Spinal cord (tissue), 10 donors: ENCODE data around the gene HABP2. TPM values are rescaled to one million over a fixed set of nuclear protein-coding genes. Genes with fewer than 3 reads are reported as not detected.

Experiments used
- DNase-seq, 6 donors: peaks; one replicate each; pipeline versions ENCODE4 v3.0.0 to v3.0.0-alpha.2; 2013 to 2015; ENCODE audit warnings: low spot score in 6 of 6, low read depth in 4 of 6
- H3K27ac ChIP-seq: one replicate; pipeline ENCODE4 v1.5.1; 2013; ENCODE audit warnings: low read depth, low read length, control low read depth
- H3K27me3 ChIP-seq: one replicate; pipeline ENCODE4 v1.6.1; 2013; ENCODE audit warnings: low read length; ENCODE audit not compliant: control insufficient read depth, insufficient read depth
- H3K36me3 ChIP-seq: one replicate; pipeline ENCODE4 v1.6.1; 2013; ENCODE audit warnings: low read length; ENCODE audit not compliant: control insufficient read depth, insufficient read depth
- H3K4me1 ChIP-seq: one replicate; pipeline ENCODE4 v1.6.1; 2013; ENCODE audit warnings: low read length; ENCODE audit not compliant: control insufficient read depth, insufficient read depth
- H3K4me3 ChIP-seq: one replicate; pipeline ENCODE4 v1.5.1; 2013; ENCODE audit warnings: low read depth, low read length, control low read depth
- H3K9me3 ChIP-seq: one replicate; pipeline ENCODE4 v1.6.1; 2013; ENCODE audit warnings: low read length; ENCODE audit not compliant: control insufficient read depth, insufficient read depth
- WGBS: methylation state at CpG from one replicate; pipeline ENCODE4 v1.1.5; 2013; ENCODE audit warnings: missing lambda C conversion rate; ENCODE audit not compliant: insufficient coverage; 5-methylcytosine and 5-hydroxymethylcytosine counted together
- polyA plus RNA-seq, 2 donors: library from polyadenylated mRNA; unstranded; fragments of 120-200 nt; gene quantifications; one replicate each; pipeline ENCODE4 v1.2.1, GENCODE V29; 2013; ENCODE audit not compliant: insufficient read length in 2 of 2
- total RNA-seq, 2 donors: library from RNA; depleted of rRNA in 1 of 2; stranded (reverse); fragments of 120-200 nt in 1 of 2; fragments of >200 nt in 1 of 2; gene quantifications; one replicate each; pipeline versions ENCODE4 v1.2.3 to v1.2.4, GENCODE V29; 2013 to 2014
- donor health status: healthy.

HABP2 gene
- total and polyA plus RNA-seq, 4 donors, result 0.09 to 0.50 (median 0.14) TPM

GRCh38 chr10:113609704-113610108, 56.9 kb downstream of the HABP2 start:
- H3K4me3 ChIP-seq, result no peak overlapping the region
- no peak for DNase-seq
- no peaks in the 10 kb centered on the region for H3K9me3 ChIP-seq
- no peaks in the 10 kb centered on the region for H3K36me3 ChIP-seq
- WGBS, result 84% methylated on average over 3 of the region's 4 CpGs
- H3K27ac ChIP-seq, result no peak overlapping the region
- H3K4me1 ChIP-seq, result peaks cover 29% of the 10 kb centered on the region
- no peaks in the 10 kb centered on the region for H3K27me3 ChIP-seq

GRCh38 chr10:113610631-113611601, 58.1 kb downstream of the HABP2 start:
- no peak overlapping the region for H3K4me3 ChIP-seq
- peak in 1 of 6 donors; percentile 71 for DNase-seq
- H3K27me3 ChIP-seq, result no peaks in the 10 kb centered on the region
- no peaks in the 10 kb centered on the region for H3K9me3 ChIP-seq
- H3K27ac ChIP-seq, result no peak overlapping the region
- WGBS, result 35% methylated on average over 17 of the region's 26 CpGs
- H3K4me1 ChIP-seq, result peaks cover 26% of the 10 kb centered on the region
- H3K36me3 ChIP-seq, result no peaks in the 10 kb centered on the region

GRCh38 chr10:113612154-113612553, 59.3 kb downstream of the HABP2 start:
- Histone ChIP-seq H3K9me3 (no peaks in the 10 kb centered on the region), H3K4me3 (no peak overlapping the region), H3K27ac (no peak overlapping the region), H3K4me1 (peaks cover 31% of the 10 kb centered on the region), H3K27me3 (peaks cover 5% of the 10 kb centered on the region), H3K36me3 (no peaks in the 10 kb centered on the region)
- 51% methylated on average over 3 of the region's 3 CpGs for WGBS
- peak in 2 of 6 donors; percentile 18 to 66 for DNase-seq

DNA sequence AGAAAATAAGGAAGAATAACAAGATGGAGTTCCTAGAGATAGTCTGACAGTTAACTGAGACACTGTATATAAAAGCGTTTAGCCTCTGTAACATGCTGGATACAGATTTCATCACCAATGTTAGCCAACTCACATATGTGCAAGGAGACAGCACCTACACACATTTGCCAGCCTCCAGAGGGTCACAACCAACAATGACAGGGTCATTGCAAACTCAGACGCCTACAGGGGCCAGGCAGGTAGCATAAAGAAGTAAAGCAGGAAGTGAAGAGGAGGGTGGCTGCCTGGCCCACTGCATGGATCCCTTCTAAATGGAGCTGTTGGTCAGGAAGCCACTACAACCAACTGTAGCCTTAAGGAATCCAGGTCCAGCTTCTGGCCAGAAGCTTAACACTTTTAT, 60.6 kb downstream of the HABP2 start:
- Histone ChIP-seq H3K4me3 (no peak overlapping the region), H3K27ac (no peak overlapping the region), H3K36me3 (no peaks in the 10 kb centered on the region), H3K9me3 (no peaks in the 10 kb centered on the region), H3K4me1 (peaks cover 32% of the 10 kb centered on the region), H3K27me3 (peaks cover 7% of the 10 kb centered on the region)
- no peak for DNase-seq
- WGBS, result 100% methylated on average over 1 of the region's 2 CpGs

- DNase-seq, result peak in 1 of 6 donors; percentile 32
- Histone ChIP-seq H3K27ac (no peak overlapping the region), H3K4me1 (peaks cover 32% of the 10 kb centered on the region), H3K4me3 (no peak overlapping the region), H3K9me3 (no peaks in the 10 kb centered on the region), H3K36me3 (no peaks in the 10 kb centered on the region), H3K27me3 (peaks cover 7% of the 10 kb centered on the region)
- whole genome bisulfite sequencing, result 46% methylated on average over 9 of the region's 15 CpGs
Observed at GRCh38 chr10:113613977-113614690, 61.3 kb downstream of the HABP2 start.

- peak in 2 of 6 donors; percentile 47 to 78 for DNase-seq
Observed at GRCh38 chr10:113616244-113617074, 63.6 kb downstream of the HABP2 start.

GRCh38 chr10:113617086-113617485, 64.2 kb downstream of the HABP2 start:
- 0% methylated on average over 1 of the region's 7 CpGs for WGBS
- Histone ChIP-seq H3K4me3 (no peak overlapping the region), H3K9me3 (no peaks in the 10 kb centered on the region), H3K27ac (no peak overlapping the region), H3K4me1 (peaks cover 31% of the 10 kb centered on the region), H3K27me3 (peaks cover 7% of the 10 kb centered on the region), H3K36me3 (no peaks in the 10 kb centered on the region)
- DNase-seq, result no peak

More at GRCh38 chr10:113616244-113617074, 63.6 kb downstream of the HABP2 start:
- WGBS, result 40% methylated on average over 2 of the region's 5 CpGs
- no peaks in the 10 kb centered on the region for H3K36me3 ChIP-seq
- no peaks in the 10 kb centered on the region for H3K9me3 ChIP-seq
- no peak overlapping the region for H3K27ac ChIP-seq
- H3K4me1 ChIP-seq, result peaks cover 33% of the 10 kb centered on the region
- peaks cover 7% of the 10 kb centered on the region for H3K27me3 ChIP-seq
- H3K4me3 ChIP-seq, result no peak overlapping the region

GRCh38 chr10:113618338-113618737, 65.5 kb downstream of the HABP2 start:
- peaks cover 23% of the 10 kb centered on the region for H3K4me1 ChIP-seq
- WGBS, result 93% methylated on average over 7 of the region's 7 CpGs

DNA sequence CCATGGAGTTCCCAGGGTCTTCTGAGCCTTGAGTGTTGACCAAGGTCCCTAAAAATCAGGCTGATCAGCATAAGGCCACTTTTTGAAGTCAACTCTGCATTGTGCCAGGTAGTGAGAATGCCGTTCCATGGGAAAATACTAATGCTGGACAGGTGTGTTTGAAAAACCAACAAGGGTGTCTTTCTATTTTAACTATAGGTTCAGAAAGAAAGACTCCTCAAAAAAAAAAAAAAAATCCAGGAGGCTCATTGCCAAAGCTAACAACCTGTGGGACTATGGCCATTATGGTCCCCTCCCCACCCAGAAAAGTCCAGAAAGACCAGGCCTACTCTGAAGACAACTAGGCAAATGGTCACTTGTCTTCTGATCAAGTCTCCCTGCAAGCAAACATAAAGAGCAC, 66.5 kb downstream of the HABP2 start:
- Histone ChIP-seq H3K4me3 (no peak overlapping the region), H3K4me1 (peaks cover 15% of the 10 kb centered on the region), H3K9me3 (no peaks in the 10 kb centered on the region), H3K27ac (no peak overlapping the region), H3K27me3 (peaks cover 7% of the 10 kb centered on the region), H3K36me3 (no peaks in the 10 kb centered on the region)
- WGBS, result no CpG with 5 or more reads among the region's 1 CpG
- no peak for DNase-seq

More at GRCh38 chr10:113618338-113618737, 65.5 kb downstream of the HABP2 start:
- no peak for DNase-seq
- Histone ChIP-seq H3K27ac (no peak overlapping the region), H3K36me3 (no peaks in the 10 kb centered on the region), H3K27me3 (peaks cover 7% of the 10 kb centered on the region), H3K4me3 (no peak overlapping the region), H3K9me3 (no peaks in the 10 kb centered on the region)
